GM10266 (cell line): Measurements from ENCODE around the gene DBT.
"Not testable (repeated sequence)": the region's sequence is repeated elsewhere in the genome, so short reads cannot be mapped to it uniquely, and the experiment has no call there.

Source experiments
- DNase-seq: peaks from one replicate; pipeline ENCODE4 v3.0.0; 2012; ENCODE audit errors: extremely low spot score
- TF ChIP-seq, protein P1 (sequence below): IDR thresholded peaks from 2 replicates; pipeline ENCODE4 v1.5.1; 2012; ENCODE audit warnings: mild to moderate bottlenecking, low read depth; ENCODE audit not compliant: control insufficient read depth, insufficient read depth; ENCODE audit errors: missing control alignments

The DBT gene

DNA sequence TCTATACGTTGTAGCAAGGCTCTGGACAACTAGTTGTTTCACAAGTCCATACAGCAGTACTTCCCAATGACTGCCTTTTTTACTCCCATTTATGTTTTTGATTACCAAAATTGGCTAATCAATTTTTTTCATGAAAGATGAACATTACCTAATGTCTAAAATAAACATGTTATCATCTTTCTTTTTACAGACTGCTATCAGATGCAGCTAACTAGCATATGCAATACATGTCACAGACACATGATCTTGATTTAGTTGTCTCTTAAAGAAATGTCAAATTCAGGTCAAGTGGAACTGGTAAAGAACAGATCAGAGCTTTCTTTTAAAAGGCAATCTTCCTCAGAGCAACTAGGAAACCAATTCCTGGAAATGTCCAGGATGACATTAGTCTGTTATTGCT lies 630 bp upstream of the DBT start:
- TF ChIP-seq, protein P1, sequence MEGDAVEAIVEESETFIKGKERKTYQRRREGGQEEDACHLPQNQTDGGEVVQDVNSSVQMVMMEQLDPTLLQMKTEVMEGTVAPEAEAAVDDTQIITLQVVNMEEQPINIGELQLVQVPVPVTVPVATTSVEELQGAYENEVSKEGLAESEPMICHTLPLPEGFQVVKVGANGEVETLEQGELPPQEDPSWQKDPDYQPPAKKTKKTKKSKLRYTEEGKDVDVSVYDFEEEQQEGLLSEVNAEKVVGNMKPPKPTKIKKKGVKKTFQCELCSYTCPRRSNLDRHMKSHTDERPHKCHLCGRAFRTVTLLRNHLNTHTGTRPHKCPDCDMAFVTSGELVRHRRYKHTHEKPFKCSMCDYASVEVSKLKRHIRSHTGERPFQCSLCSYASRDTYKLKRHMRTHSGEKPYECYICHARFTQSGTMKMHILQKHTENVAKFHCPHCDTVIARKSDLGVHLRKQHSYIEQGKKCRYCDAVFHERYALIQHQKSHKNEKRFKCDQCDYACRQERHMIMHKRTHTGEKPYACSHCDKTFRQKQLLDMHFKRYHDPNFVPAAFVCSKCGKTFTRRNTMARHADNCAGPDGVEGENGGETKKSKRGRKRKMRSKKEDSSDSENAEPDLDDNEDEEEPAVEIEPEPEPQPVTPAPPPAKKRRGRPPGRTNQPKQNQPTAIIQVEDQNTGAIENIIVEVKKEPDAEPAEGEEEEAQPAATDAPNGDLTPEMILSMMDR, result no peak
- no peak for DNase-seq

DNA sequence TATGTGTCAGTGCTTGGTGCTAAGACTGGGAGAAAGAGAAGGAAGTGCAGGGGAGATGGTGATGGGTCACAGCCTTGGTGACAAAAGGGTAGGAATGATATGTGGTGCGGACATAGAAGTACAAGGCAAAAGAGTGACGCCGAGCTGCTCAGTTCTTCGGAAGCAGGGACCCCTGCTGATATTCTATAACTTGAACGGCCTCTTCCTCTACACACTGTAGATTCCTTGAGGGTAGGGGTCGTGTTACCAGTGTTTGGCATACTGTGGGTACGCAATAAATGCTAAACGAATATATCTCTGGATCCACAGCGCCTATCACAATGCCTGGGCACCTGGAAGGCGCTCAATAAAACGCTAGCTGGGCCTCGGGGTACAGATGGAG lies 488 bp downstream of the DBT start:
- TF ChIP-seq, protein P1, result no peak
- DNase-seq, result no peak

DNA sequence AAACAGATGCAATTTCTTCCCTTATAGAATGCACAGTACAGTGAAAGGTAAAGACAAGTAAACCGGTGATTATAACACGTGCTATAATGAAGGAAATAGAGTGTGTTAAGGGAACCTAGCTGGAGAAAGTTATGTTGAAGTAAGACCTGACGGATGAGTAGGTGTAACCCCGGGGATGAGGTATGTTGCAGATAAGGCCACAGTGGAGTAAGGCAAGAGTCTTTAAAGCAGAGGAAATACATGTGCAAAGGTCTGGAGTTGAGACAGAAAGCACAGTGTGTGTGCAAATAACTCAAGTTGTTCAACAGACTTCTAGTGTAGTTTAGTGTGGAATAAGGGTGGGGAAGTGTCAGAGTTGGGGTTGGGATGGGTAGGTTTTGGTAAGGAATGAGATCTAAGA lies 2.9 kb downstream of the DBT start:
- DNase-seq, result no peak

DNA sequence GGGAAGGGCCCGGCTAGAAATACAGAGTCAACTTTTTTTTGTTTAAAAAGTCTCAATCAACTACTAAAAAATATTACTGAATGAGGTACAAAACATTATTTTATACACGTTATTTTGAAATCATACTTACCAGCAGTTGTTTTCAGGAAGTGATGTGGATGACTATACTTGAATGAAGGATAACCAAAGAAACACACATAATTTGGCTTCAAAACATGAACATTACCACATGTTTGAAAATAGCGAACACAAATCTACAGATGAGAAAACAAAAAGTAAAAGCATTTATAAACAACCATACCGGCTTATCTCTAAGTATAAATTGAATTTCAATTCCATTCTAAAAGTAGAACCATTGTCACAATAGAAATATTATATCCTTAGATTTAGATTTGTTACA lies 9.0 kb downstream of the DBT start:
- DNase-seq, result no peak
- TF ChIP-seq, protein P1, result no peak

More for the DNA sequence above, 2.9 kb downstream of the DBT start:
- TF ChIP-seq, protein P1, result no peak

DNA sequence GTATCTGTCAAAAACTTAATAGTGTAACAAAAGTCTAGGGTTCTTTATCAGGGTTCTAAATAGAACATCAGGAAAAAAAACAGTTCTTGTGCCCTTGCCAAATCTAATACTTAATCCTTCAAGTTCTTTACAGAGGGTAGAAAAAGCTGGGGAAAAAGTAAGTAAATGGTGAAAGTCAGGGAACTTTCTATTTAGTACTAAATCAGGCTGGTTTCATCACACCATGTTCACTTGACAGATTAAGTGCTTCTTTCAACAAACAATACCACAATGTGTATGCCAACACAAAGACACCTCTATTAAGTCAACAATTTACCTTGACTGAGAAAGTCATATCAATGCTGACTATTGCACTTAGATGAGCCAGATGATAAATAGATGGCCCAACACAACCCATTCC lies 9.7 kb downstream of the DBT start:
- DNase-seq, result no peak

DNA sequence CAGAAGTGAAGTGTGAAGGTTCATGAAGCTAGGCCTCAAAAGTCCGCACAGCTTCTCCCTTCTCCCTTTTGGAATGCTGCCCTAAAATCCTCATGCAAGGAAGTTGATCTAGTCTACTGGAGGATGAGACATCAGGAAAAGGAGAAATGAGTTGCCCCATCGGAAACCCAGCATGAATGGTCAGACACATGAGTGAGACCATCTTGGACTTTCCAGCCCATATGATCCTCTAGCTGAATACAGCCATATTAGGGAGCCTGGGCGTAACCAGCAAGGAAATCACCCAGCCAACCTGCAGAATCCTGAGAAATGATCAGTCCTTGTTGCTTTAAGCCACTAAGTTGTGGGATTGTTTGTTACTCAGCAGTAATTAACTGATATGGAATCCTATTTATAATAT lies 12.5 kb downstream of the DBT start:
- TF ChIP-seq, protein P1, result no peak
- no peak for DNase-seq

More for the DNA sequence above, 9.7 kb downstream of the DBT start:
- TF ChIP-seq, protein P1, result no peak

DNA sequence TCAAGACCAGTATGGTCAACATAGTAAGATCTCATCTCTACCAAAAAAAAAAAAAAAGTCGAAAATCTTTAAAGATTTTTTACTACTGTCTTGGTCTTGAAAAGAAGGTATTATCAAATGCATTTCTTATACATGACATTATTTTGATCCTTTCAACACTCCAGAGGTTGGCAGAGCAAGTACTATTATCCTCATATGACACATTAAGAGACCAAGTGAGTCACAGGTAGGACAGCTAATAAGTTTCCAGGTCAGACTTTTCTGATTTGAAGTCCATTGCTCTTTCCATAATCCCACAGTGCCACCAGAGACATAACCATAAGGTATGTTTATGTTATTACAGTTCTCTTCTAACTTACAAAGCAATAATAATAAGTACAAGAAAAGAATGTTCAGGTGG lies 15.2 kb downstream of the DBT start:
- TF ChIP-seq, protein P1, result no peak
- DNase-seq, result no peak

DNA sequence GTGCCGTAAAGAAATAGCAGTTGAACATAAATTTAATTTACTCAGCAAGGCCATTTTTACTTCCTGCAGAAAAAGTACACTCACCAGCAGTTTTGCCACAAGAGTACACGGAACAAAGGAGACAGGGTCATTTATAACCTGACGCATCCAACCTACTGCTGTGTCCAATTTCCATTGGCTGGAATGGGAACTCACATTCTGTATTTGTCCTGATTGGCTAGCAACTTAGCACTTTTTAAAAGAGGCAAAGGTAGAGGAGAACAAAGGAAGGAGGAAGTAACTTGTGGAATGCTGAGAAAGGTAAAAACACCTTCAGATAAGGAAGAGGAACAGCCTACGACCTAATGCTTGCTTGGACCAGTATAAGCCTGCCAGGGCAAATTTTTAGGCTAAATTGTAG lies 16.1 kb downstream of the DBT start:
- DNase-seq, result not testable (repeated sequence)
